ENCODE data around the gene TMEM217.

TMEM217 gene

DNA sequence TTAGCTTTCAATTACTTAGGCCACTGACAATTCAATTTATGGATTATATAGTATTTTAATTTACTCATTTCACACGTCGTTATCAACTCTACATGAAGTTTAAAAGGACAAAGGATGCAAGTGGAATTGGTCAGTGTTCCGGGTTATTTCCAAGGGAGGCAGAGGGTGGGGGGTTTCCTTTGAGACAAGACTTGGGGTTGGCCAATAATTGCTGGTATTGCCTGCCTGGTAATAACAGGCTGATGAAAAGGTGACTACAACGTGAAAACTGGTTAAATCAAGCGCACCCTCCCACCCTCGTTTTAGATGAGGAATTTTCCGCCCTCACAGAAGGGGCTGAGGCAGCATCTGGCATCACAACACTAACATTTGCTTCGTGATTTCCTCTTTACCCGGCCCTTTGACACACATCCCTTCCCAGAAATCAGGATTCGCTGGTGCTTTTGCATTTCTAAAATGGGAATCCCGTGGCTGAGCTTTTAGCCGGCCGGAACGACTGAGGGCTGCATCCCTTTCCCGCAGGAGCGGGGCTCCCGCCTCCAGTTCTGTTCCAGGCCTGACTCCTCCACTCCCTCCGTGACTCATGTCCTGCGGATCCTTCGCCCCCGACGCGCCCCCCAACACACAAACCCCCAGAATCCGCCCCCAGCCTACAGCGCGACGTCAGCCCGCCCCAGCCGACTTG, 89.0 kb downstream of the TMEM217 start:
- FAIRE-seq (peak; percentile 81), DNase-seq (ENCODE audit: insufficient read length, low spot score) (no peak)
- TF ChIP-seq SPI1 (IDR thresholded peaks at IDR 0.05; ENCODE audit: low read depth, low read length) (no peak), POLR2AphosphoS5 (IDR thresholded peaks at IDR 0.05; ENCODE audit: low read depth, low read length) (no peak), PAX5 (IDR thresholded peaks at IDR 0.05; ENCODE audit: insufficient read depth, low read length, severe bottlenecking) (no peak), POU2F2 (IDR thresholded peaks at IDR 0.05; ENCODE audit: low read depth, low read length) (no peak), POLR2A (IDR thresholded peaks at IDR 0.05; ENCODE audit: low read depth, low read length) (no peak; the same call in 1 of the 2 replicates), TAF1 (IDR thresholded peaks at IDR 0.05; ENCODE audit: low read depth, low read length) (no peak)

DNA sequence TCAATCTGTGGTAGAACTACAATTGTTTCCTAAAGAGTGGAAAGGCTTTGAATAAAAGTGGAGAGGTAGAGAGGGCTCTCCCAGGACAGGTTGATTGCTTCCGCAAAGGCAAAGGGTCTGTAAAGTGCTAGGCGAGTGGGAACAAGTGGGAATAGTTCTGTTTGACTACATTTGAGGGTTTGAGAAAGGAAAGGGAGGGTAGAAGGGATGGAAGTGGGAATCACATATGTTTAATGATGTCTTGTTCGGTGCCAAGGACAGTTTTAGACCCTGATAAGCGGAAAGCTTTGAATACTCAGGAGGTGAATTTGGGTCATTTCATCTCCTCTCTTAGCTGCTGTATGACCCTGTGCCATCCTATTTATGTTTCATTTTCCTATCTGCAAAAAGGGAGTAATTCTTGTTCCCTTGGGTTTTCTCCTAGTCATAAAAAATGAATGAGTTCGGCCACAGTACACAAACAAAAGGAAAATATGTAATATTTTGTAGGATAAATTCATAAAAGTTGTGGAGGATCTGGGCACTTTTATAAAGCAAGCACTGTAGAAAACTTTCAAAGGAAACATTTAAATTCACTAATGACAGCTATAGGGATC, 89.7 kb downstream of the TMEM217 start:
- no peak for DNase-seq (ENCODE audit: insufficient read length, low spot score)
- FAIRE-seq: no peak
- TF ChIP-seq POLR2A (IDR thresholded peaks at IDR 0.05; ENCODE audit: low read depth, low read length) (no peak), TAF1 (IDR thresholded peaks at IDR 0.05; ENCODE audit: low read depth, low read length) (no peak), POU2F2 (IDR thresholded peaks at IDR 0.05; ENCODE audit: low read depth, low read length) (no peak), PAX5 (IDR thresholded peaks at IDR 0.05; ENCODE audit: insufficient read depth, low read length, severe bottlenecking) (no peak), POLR2AphosphoS5 (IDR thresholded peaks at IDR 0.05; ENCODE audit: low read depth, low read length) (no peak), SPI1 (IDR thresholded peaks at IDR 0.05; ENCODE audit: low read depth, low read length) (no peak)

GRCh38 chr6:37162740-37163139, 95.2 kb downstream of the TMEM217 start:
- TF ChIP-seq POU2F2 (IDR thresholded peaks at IDR 0.05; ENCODE audit: low read depth, low read length) (no peak), POLR2AphosphoS5 (IDR thresholded peaks at IDR 0.05; ENCODE audit: low read depth, low read length) (no peak), TAF1 (IDR thresholded peaks at IDR 0.05; ENCODE audit: low read depth, low read length) (no peak)
- FAIRE-seq (no peak), DNase-seq (ENCODE audit: insufficient read length, low spot score) (no peak)

All from GM12891 (cell line).